ENCODE measurements around the gene NTRK2. TPM values are rescaled to one million over a fixed set of nuclear protein-coding genes. Genes with fewer than 3 reads are reported as not detected.

NTRK2 gene
- total RNA-seq, 1 experiment from 2014 or later: not detected

DNA sequence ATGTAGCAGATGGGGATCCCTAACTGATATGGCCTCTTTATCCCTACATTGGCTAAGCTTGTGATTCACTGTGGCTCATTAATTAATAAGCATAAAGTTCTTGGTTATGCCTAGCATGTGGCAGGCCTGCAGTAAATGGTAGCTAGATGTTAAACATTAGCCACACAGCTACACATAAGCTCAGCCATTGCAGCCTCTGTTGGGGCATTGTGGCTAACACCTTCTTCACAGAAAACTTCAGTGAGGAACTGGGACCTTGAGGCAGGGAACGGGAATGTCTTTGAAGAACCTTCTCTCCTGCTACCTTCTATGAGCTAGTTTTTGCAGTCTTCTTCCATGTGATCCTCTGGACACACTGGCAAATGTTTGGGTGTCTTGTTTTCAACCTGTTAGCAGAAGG, 338.2 kb downstream of the NTRK2 start:
- ChIA-PET RAD21 (ENCODE audit: low non-redundant PET in 1 of 2, low total read pairs in 2 of 2, uncharacterized antibody in 2 of 2, unreplicated experiment in 2 of 2) (no interaction called here), CTCF (no interaction called here), POLR2A (no interaction called here)
- TF ChIP-seq POLR2A (IDR thresholded peaks at IDR 0.05; ENCODE audit: borderline replicate concordance, extremely low read depth, insufficient read depth, insufficient read length) (no peak), YY1 (IDR thresholded peaks at IDR 0.05; ENCODE audit: extremely low read depth, insufficient replicate concordance, low read depth, low read length) (no peak), EZH2phosphoT487 (IDR thresholded peaks at IDR 0.05; ENCODE audit: borderline replicate concordance) (no peak), ZNF274 (IDR thresholded peaks at IDR 0.05; ENCODE audit: low read depth, low read length) (no peak), SIN3A (IDR thresholded peaks at IDR 0.05; ENCODE audit: low read depth) (no peak), SP1 (IDR thresholded peaks at IDR 0.05; ENCODE audit: low read depth) (no peak), JUND (IDR thresholded peaks at IDR 0.05) (no peak), FOSL1 (IDR thresholded peaks at IDR 0.05; ENCODE audit: low read depth) (no peak), POLR2AphosphoS5 (IDR thresholded peaks at IDR 0.05; ENCODE audit: low read depth, low read length) (no peak), CBX3 (IDR thresholded peaks at IDR 0.05; ENCODE audit: low read depth) (no peak), TCF7L2 (IDR thresholded peaks at IDR 0.05; ENCODE audit: borderline replicate concordance, extremely low read depth, insufficient read depth, insufficient read length) (no peak), EGR1 (IDR thresholded peaks at IDR 0.05; ENCODE audit: low read depth) (no peak), SRF (IDR thresholded peaks at IDR 0.05; ENCODE audit: low read depth) (no peak), ELF1 (IDR thresholded peaks at IDR 0.05; ENCODE audit: borderline replicate concordance, low read depth) (no peak), RAD21 (IDR thresholded peaks at IDR 0.05; ENCODE audit: low read depth) (no peak)
- TF ChIP-seq, protein P1, sequence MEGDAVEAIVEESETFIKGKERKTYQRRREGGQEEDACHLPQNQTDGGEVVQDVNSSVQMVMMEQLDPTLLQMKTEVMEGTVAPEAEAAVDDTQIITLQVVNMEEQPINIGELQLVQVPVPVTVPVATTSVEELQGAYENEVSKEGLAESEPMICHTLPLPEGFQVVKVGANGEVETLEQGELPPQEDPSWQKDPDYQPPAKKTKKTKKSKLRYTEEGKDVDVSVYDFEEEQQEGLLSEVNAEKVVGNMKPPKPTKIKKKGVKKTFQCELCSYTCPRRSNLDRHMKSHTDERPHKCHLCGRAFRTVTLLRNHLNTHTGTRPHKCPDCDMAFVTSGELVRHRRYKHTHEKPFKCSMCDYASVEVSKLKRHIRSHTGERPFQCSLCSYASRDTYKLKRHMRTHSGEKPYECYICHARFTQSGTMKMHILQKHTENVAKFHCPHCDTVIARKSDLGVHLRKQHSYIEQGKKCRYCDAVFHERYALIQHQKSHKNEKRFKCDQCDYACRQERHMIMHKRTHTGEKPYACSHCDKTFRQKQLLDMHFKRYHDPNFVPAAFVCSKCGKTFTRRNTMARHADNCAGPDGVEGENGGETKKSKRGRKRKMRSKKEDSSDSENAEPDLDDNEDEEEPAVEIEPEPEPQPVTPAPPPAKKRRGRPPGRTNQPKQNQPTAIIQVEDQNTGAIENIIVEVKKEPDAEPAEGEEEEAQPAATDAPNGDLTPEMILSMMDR (IDR thresholded peaks at IDR 0.05 in 2 of 3, conservative IDR thresholded peaks at IDR 0.05 in 1 of 3; ENCODE audit: borderline replicate concordance in 1 of 3, insufficient read depth in 1 of 3, low read depth in 2 of 3, low read length in 2 of 3): no peak
- TF ChIP-seq, protein P2, sequence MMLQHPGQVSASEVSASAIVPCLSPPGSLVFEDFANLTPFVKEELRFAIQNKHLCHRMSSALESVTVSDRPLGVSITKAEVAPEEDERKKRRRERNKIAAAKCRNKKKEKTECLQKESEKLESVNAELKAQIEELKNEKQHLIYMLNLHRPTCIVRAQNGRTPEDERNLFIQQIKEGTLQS (IDR thresholded peaks at IDR 0.05): no peak
- TF ChIP-seq, protein P3, sequence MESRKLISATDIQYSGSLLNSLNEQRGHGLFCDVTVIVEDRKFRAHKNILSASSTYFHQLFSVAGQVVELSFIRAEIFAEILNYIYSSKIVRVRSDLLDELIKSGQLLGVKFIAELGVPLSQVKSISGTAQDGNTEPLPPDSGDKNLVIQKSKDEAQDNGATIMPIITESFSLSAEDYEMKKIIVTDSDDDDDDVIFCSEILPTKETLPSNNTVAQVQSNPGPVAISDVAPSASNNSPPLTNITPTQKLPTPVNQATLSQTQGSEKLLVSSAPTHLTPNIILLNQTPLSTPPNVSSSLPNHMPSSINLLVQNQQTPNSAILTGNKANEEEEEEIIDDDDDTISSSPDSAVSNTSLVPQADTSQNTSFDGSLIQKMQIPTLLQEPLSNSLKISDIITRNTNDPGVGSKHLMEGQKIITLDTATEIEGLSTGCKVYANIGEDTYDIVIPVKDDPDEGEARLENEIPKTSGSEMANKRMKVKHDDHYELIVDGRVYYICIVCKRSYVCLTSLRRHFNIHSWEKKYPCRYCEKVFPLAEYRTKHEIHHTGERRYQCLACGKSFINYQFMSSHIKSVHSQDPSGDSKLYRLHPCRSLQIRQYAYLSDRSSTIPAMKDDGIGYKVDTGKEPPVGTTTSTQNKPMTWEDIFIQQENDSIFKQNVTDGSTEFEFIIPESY (IDR thresholded peaks at IDR 0.05; ENCODE audit: extremely low read depth, insufficient replicate concordance, low read length): no peak
- TF ChIP-seq, protein P4, sequence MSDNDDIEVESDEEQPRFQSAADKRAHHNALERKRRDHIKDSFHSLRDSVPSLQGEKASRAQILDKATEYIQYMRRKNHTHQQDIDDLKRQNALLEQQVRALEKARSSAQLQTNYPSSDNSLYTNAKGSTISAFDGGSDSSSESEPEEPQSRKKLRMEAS (IDR thresholded peaks at IDR 0.05): no peak
- TF ChIP-seq, protein P5, sequence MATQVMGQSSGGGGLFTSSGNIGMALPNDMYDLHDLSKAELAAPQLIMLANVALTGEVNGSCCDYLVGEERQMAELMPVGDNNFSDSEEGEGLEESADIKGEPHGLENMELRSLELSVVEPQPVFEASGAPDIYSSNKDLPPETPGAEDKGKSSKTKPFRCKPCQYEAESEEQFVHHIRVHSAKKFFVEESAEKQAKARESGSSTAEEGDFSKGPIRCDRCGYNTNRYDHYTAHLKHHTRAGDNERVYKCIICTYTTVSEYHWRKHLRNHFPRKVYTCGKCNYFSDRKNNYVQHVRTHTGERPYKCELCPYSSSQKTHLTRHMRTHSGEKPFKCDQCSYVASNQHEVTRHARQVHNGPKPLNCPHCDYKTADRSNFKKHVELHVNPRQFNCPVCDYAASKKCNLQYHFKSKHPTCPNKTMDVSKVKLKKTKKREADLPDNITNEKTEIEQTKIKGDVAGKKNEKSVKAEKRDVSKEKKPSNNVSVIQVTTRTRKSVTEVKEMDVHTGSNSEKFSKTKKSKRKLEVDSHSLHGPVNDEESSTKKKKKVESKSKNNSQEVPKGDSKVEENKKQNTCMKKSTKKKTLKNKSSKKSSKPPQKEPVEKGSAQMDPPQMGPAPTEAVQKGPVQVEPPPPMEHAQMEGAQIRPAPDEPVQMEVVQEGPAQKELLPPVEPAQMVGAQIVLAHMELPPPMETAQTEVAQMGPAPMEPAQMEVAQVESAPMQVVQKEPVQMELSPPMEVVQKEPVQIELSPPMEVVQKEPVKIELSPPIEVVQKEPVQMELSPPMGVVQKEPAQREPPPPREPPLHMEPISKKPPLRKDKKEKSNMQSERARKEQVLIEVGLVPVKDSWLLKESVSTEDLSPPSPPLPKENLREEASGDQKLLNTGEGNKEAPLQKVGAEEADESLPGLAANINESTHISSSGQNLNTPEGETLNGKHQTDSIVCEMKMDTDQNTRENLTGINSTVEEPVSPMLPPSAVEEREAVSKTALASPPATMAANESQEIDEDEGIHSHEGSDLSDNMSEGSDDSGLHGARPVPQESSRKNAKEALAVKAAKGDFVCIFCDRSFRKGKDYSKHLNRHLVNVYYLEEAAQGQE (IDR thresholded peaks at IDR 0.05; ENCODE audit: low read depth): no peak
- no TSS peak for BruUV-seq (replicated peaks)
- Histone ChIP-seq H3K9me2 (ENCODE audit: insufficient read depth) (no peaks in the 10 kb centered on the region), H3K27me3 (ENCODE audit: insufficient read depth, low read length) (peaks cover 40% of the 10 kb centered on the region), H3K79me2 (ENCODE audit: insufficient read depth, low read length) (no peaks in the 10 kb centered on the region), H3K4me3 (replicated peaks in 1 of 2; ENCODE audit: low read depth in 1 of 2, low read length in 2 of 2) (no peak overlapping the region), H3K27ac (ENCODE audit: low read depth, low read length) (no peak overlapping the region), H2AFZ (ENCODE audit: low read depth, low read length, poor library complexity, severe bottlenecking) (no peak overlapping the region), H4K20me1 (ENCODE audit: insufficient read depth) (no peaks in the 10 kb centered on the region), H3K4me2 (ENCODE audit: low read length) (no peak overlapping the region), H3K36me3 (ENCODE audit: control insufficient read depth in 1 of 2, insufficient read depth in 2 of 2, low read length in 2 of 2) (no peaks in the 10 kb centered on the region), H3K4me1 (ENCODE audit: control insufficient read depth in 1 of 2, insufficient read depth in 2 of 2, low read length in 2 of 2) (no peaks in the 10 kb centered on the region), H3K9me3 (ENCODE audit: control insufficient read depth in 1 of 2, insufficient read depth in 1 of 2, low read depth in 1 of 2, low read length in 2 of 2) (no peaks in the 10 kb centered on the region), H3K9ac (ENCODE audit: low read length) (no peak overlapping the region)
- no peak for ATAC-seq
- no peak for DNase-seq (ENCODE audit: low read depth, low spot score)
- intact Hi-C loops (cut with micrococcal nuclease): no loop called here

Data from HCT116 (cell line).